Loucy (cell line): ENCODE measurements around the gene SMOC1.

Source experiments
- CTCF ChIP-seq: fragments of 200-600 bp; sonication (generic); conservative IDR thresholded peaks from 2 replicates; pipeline ENCODE4 v1.5.1; 2014; ENCODE audit warnings: mild to moderate bottlenecking, antibody characterized with exemption, low read length
- EZH2phosphoT487 ChIP-seq: fragments of 200-600 bp; IDR thresholded peaks from 2 replicates; pipeline ENCODE4 v1.6.1; 2018; ENCODE audit warnings: antibody characterized with exemption, mild to moderate bottlenecking, moderate library complexity, borderline replicate concordance

GRCh38 chr14:69878251-69878650, 965 bp upstream of the SMOC1 start:
- no peak for TF ChIP-seq CTCF
- TF ChIP-seq EZH2phosphoT487: no peak
